ENCODE data around the gene SNX22. TPM values are rescaled to one million over a fixed set of nuclear protein-coding genes. Genes with fewer than 3 reads are reported as not detected.
"Not testable (repeated sequence)": the region's sequence is repeated elsewhere in the genome, so short reads cannot be mapped to it uniquely, and the experiment has no call there.

The SNX22 gene
- total RNA-seq: 0.99 TPM

DNA sequence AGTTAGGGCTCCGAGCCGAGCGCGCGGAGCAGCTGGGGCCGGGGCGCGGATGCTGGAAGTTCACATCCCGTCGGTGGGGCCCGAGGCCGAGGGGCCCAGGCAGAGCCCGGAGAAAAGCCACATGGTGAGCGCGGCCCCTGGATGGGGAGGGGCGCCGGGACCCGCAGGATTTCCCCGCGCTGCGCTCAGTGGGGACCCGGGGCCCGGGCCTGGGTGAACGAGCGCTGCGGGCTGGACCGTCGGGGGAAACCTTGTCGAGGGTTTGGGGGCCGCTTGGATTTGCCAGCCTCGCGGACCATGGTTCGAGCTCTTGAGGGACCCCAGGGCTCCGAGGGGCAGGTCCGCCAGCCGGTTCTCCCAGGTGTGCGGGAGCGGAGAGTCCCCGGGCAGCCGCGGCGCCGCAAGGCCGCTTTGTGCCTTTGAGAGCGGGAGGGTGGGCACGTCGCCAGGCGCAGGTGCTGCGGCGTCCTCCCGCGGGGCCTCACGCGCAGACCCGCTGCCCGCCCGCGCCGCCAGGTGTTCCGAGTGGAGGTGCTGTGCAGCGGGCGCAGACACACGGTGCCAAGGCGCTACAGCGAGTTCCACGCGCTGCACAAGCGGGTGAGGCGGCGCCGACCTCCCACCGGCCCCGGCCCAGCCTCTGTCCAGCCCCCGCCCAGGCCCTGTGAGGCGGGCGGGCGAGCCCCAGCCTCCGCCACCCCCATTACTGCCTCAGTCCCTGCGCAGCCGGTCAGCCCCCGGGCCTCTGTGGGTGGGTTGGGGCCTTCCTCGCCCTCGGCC is at the start of gene SNX22:
TSS of gene SNX22 (plus strand) at position 5 of the 780 bp plus-strand sequence. CDS start at position 50, 45 bp downstream.
- DNase-seq: no peak

DNA sequence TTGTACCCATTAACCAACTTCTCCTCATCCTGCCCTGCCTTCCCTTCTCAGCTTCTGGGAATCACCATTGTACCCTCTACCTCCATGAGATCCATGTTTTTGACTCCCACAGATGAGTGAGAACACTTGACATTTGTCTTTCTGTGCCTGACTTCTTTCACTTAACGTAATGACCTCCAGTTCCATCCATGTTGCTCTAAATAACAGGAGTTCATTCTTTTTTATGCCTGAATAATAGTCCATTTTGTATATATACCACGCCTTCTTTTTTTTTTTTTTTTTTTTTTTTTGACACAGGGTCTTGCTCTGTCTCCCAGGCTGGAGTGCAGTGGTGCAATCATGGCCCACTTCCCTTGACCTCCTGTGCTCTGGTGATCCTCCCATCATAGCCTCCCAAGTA is 49.0 kb upstream of the SNX22 start:
- DNase-seq: no peak

DNA sequence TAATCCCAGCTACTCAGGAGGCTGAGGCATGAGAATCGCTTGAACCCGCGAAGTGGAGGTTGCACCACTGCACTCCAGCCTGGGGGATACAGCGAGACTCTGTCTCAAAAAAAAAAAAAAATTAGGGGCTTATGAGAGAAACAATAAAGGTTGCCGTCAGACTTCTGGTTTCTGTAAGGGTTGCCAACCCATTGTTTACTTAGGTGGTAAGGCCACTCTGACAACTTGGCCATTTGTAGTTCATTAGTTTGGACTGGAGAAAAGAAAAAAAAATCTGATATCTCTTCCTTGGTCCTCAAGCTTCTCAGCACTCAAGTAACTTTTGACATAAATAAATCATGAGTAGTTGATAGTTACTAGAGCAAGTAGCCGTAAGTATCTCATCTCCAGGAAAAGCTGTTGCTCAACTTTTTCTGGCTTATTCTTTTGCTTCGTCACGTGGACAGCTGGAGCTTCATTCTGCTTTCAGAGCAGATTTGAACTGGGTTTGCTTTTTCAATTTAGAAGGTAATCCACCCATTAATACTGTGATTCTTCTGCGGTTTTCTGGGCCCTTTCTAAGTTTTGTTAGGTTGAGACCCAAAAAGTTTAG is 46.3 kb upstream of the SNX22 start:
- DNase-seq: peak; percentile 12

DNA sequence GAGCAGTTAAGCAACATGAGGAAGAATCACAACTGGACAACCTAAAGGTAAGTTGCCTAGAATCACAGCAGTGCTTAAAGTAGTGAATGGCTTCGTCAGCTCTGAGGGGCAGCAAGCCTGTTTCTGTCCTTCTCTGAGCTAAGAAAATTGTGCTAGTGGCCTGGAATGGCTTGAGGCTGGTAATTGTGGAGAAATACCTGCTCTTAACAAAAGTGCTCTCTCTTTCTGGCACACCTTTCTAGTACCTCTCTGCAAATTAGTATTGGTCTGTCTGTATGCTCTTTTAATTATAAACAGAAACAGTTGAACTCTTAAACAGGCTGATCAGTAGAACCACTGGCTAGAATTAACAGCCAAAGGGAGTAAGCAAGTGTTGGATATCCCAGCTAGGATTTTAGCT is 44.2 kb upstream of the SNX22 start:
- DNase-seq: no peak

DNA sequence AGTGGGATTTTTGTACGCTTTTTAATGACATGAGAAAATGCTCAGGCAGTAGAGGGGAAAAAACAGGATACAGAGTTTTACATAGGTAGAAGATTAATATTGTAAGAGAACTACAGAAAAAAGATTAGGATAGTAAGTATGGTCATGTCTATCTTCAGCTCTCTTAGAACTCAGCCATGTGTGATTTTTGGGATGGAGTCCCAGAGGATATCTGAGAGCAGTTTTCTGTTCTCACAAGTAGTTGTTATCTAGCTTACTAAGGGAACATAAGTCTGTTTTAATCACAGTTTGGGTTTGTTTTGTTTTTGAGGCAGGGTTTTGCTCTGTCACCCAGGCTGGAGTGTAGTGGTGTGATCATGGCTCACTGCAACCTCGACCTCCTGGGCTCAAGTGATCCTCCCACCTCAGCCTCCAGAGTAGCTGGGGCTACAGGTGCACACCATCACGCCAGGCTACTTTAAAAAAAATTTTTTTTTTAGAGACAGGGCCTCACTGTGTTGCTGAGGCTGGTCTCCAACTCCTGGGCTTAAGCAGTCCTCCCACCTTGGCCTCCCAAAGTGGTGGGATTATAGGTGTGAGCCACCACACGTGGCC is 41.3 kb upstream of the SNX22 start:
- DNase-seq: not testable (repeated sequence)

DNA sequence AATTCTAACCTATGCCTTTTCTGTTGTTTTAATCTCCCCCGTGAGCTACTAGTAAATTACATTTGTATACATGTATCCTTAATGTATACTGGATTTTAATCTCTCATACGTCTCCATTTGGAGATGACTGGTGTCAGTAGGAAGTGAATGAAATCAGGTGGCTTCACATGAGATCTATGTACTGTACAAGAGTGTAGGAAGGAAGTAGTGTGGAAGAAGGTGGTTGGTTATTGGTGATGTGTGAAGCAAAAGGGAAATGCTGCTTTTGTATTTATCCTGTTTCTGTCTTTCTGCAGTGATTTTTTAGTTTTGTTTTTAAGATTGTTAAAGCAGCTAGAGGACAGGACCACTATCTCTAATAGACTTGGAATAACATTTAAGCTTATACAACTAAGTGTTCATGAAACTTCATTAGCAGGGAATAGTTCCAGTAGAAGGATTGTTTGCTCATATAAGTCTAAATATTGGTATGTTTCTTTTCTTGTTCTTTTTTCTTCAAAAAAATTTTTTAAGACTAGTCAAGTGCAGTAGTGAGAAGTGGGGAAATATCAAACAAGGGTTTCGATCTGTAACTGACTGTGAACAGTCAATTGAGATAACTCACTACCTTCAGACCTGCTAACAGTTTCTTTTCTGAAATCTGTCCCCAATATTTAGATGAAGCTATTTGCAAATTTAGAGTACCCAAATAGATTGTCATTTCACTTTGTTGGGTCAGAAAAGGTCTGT is 40.4 kb upstream of the SNX22 start:
- no peak for DNase-seq

DNA sequence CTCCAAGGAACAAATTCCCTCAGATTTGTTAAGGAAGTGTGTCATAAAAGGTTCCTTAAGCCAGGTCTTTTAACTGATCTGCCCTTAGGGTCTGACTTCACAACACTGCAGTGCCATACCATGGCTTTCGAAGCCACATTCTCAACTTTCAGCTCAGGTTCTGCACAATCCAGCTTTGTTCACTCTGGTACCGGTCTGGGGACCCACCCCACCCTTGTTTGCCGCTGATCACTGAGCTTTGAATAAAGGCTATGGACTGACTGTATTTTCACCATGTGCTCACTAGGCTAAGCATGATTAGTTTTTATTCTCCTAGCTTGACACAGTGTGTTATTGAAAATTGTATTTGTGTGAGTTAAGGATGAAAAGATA is 39.9 kb upstream of the SNX22 start:
- no peak for DNase-seq

DNA sequence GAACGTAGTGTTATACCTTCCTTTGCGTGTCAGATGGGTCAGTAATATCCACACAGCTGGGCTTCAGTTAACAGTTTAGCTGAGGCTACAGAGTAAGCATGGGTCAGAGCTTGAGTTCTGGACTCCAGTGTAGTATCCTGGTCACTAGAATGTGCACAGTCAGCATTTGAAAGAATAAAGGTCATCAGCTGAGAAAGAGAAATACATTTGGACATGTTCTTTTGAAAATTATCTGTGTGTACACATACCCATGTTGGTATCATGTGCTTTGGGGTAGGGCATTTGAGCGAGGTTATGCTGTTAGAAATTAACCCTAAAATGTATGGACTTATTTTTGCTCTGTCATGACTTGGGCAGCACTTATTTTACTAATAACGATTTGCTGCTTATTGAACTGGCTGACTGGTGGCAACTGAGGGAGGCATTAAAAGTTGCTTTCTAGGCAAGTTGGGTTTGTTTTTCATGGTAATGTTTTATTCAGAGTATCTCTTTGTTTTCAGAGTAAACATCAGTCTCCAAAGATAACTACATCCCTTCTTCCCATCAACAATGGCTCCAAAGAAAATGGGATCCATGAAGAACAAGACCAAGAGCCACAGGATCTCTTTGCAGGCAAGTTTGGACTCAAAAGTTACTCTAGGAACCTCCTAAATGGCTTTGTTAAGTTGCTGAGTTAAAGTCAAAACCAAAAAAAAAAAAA is 39.3 kb upstream of the SNX22 start:
- DNase-seq: no peak

DNA sequence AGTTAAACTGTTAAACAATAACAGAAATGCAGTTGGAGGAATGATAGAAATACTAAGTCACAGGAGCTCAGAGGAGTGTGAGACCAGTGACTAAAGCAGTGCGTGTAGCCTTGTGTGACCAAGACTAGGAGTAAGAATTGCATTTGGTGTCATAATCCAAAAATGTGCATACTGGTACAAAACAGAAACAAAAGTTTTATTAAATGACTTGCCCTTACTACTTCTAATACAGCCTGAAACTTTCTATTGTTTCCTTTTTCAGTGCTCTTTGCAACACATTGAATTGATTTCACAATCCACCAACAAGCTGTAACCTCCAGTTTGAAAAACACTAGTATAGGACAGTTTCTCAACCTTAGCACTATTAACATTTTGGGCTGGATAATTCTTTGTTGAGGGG is 38.6 kb upstream of the SNX22 start:
- DNase-seq: no peak

DNA sequence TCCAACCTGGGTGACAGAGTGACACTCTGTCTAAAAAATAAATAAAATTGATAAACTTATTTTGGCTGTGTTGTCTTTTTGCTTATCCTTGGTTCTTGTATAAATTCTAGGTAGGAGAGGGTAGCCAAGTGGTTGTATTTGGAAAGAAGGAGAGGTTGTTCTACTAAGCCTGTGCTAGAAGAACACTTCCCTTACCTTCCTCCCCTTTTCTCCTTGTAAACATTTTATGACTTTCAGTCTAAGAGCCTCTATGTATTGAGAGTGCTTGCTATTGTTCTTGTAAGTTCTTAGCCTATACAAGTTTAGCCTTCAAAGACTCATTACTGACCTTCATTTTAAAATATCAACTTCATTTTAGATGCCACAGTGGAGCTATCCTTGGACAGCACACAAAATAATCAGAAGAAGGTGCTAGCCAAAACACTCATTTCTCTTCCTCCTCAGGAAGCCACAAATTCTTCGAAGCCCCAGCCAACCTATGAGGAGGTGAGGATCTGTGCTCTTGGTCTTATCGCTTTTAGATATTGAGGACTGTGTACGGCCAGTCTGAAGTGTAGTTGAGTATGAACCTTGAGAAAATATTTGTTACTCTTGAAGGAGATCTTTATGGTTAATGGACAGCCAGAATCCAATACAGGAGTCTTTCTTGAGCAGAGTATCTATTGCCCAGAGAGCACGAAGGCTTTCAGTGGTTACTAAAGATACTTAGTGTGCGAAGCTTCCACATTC is 33.6 kb upstream of the SNX22 start:
- no peak for DNase-seq

DNA sequence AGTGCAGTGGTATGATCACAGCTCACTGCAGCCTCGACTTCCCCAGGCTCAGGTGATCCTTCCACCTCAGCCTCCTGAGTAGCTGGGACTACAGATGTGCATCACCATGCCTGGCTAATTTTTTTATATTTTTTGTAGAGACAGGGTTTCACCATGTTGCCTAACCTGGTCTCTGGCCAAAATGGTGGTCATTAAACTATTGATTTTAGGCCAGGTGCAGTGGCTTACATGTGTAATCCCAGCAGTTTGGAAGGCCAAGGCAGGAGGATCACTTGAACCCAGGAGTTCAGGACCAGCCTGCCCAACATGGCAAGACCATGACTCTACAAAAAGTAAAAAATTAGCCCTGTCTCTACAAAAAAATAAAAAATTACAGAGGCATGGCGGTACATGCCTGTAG is 31.2 kb upstream of the SNX22 start:
- not testable (repeated sequence) for DNase-seq

DNA sequence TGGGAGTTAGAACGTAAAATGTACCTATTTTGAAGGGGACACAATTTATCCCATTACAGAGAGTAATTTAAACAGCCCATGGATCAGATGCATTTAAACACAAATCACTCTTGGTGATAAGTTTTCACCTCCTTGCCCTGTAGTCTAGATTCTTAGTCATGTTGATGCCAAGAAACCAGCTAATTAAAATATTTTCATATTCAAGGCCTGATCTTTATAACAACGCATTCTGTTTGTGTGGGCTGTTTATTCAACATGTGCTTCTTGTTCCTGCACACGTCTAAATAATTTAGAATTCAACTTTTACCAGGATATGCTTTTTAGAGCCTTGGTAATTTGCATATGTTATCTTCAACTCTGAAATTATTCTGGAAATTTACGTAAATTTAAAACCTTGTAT is 29.9 kb upstream of the SNX22 start:
- no peak for DNase-seq

DNA sequence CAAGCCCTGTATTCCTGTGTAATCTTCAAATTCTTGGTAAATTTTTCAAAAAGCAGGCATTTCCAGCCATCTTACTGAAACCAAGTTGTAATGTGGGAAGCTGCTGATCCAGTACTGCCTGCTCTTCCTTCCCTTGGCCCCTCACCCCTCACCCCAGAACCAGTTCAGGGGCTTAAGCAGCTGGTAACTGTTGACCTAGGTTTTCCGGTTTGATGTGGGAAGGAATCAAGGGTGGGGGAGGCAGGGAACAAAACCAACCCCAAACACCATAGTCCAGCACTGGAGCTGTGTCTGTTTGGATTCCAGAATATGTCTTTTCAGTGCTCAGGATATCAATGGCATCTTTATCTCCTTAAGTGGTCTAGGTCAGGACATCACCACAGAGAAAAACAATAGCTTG is 29.1 kb upstream of the SNX22 start:
- no peak for DNase-seq

DNA sequence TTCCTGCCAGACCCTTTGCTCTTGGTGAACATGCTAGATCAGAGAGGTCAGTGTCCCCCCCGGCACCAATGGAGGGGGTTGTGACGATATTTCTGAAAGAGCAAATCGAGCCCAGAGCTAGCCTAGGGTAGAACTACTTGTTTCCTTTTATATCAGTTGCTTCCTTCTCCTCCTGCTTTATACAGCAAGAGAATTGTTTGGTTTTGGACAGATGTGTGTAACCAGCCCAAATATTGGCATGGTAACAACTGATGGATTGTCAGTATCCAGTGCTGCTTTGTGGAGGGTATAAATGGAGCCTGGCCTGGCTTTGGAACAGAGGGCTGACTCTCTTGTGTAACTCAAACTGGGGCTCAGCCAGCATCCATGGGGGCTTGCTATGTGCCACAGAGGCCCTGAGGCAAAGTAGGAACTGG is 28.6 kb upstream of the SNX22 start:
- peak; percentile 22 for DNase-seq

DNA sequence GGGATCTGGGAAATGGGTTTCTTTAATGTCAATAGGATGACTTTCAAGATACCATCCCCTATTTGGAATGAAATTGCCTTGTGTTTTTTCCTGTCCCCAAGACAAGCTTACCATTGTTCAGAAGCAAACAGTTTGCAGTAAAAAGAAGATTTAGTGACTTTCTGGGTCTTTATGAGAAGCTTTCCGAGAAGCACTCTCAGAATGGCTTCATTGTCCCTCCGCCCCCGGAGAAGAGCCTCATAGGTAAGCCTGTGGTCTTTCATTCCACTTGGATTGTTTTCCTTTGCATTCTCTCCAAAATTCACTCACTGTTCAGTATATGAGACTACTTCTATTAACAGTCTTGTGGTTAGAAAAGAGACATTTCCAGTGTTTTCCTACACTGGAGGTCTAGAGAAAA is 25.6 kb upstream of the SNX22 start:
- no peak for DNase-seq

DNA sequence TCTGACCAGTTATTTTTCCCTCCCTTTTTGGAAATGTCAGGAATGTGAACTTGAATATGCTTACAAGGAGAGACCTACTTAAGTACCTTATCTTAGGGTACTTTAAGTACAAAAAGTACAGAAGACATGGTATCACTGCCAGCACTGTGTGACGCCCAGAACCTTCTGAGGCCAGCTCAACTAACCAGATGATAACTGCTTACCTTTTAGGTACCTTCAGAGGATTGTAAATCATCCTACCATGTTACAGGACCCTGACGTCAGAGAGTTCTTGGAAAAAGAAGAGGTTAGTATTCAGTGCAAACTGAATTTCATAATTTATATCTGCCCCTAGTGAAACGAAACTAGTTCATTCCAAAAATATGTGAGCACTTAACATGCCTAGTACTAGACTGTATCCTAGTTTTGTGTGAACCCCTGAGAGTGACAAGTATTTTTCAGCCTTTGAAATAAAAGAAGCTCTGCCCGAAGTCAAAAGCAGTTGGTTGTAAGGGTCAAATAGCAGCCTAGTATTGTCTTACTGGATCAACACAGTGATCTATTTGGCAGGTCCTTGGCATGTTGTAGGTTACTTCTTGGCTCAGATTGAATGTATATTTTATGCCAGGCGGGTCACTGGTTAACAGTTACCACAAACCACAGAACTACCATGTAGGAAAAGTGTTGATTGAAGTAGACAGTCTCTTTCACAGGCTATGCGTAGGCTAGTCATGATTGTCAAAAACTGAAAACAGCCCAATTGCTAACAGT is 23.8 kb upstream of the SNX22 start:
- DNase-seq: no peak

DNA sequence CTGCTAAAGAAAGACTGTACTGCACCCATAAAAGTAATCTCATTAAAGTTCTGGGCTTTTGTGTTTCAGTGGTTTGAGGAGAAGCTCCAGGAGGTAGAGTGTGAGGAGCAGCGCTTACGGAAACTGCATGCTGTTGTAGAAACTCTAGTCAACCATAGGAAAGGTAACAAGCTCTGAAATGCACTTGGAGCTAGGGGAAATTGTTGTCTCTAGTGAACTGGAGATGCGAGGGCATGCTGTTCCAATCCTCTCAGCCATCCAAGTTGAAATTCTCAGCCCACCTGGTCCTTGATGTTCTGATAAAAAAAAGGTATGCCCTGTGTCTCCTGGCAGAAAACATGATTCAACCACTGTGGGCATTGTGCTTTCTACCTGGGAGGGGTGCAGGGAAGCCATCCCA is 21.4 kb upstream of the SNX22 start:
- DNase-seq: no peak

DNA sequence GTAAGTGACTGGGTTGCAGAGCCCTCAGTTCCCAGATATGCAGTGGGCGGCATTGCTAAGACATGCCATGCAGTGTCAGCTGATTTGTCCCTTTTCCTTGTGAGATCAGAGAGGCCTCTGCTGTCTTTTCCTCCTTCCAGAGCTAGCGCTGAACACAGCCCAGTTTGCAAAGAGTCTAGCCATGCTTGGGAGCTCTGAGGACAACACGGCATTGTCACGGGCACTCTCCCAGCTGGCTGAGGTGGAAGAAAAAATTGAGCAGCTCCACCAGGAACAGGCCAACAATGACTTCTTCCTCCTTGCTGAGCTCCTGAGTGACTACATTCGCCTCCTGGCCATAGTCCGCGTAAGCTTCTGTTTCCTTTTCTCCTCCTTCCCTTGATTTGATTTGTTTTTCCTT is 20.0 kb upstream of the SNX22 start:
- no peak for DNase-seq

DNA sequence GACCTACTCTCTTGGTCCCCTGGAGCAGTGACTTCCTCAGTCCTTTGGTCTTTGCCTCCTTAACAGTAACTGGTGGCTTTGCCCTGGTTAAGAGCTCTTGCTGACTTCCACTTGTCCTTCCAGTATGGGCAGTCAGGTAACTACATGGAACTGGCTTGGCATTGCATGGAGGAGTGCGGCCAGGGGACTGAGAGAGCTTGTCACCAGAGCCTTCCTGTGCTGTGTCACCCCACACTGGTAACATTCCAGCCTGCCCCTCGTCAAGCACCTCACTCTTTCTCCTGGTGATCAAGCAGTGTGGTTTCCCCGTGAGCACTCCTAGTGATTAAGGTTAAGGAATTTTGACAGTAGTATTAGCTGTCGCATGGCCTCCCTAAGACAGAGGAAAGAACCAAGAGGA is 19.3 kb upstream of the SNX22 start:
- no peak for DNase-seq

DNA sequence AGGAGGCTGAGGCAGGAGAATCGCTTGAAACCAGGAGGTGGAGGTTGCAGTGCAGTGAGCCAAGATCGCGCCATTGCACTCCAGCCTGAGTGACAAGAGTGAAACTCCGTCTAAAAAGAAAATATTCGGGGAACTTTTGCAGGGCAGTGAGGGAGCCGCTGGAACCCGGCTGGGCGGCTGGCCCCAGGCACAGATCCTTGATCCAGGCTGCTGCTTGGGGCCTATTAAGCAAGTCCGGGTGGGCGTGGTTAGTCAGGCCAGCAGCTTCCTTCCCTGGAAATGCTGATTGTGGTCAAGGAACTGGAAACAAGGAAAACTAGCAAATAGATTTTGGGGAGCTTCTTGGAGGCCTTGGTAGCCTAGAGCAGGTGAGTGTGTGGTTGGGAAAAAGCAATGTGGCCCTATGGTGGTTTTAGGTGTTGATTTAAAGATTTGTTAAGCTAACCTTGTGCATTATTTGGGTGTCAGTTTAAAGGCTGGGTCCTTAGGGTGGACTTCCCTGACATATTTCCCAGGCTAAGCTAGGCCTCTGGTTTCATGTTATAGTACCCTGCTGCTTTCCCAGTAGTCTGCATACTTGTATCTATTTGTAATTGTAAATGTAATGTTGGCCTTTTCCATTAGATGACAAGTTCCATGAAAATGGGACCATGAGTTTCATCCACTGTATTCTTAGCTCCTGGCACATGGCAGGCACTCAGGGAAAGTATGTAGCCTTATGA is 17.7 kb upstream of the SNX22 start:
- no peak for DNase-seq

Data from skin of body (tissue), 2 donors.